Breast epithelium (tissue), 4 donors: ENCODE measurements around the gene LY6G6D. TPM values are rescaled to one million over a fixed set of nuclear protein-coding genes. Genes with fewer than 3 reads are reported as not detected.

Experiments
- DNase-seq, 2 donors: peaks; one replicate each; pipeline ENCODE4 v3.0.0-alpha.2; 2019; ENCODE audit warnings: low spot score in 2 of 2
- H3K27ac ChIP-seq, 2 donors: fragments of 200-600 bp; sonication (generic) in 1 of 2; one replicate each; pipeline ENCODE4 v1.5.1; 2016 to 2019; ENCODE audit warnings: mild to moderate bottlenecking in 1 of 2
- H3K27me3 ChIP-seq, 2 donors: fragments of 200-600 bp; sonication (generic) in 1 of 2; one replicate each; pipeline versions ENCODE4 v1.5.1 to v1.6.0; 2017 to 2019; ENCODE audit warnings: control low read depth in 1 of 2, mild to moderate bottlenecking in 1 of 2
- H3K36me3 ChIP-seq: fragments of 200-600 bp; one replicate; pipeline ENCODE4 v1.5.1; 2019
- H3K4me1 ChIP-seq, 2 donors: fragments of 200-600 bp; sonication (generic); one replicate each; pipeline ENCODE4 v1.5.1; 2016 to 2019; ENCODE audit warnings: control low read depth in 1 of 2
- H3K4me3 ChIP-seq, 3 donors: fragments of 200-600 bp; sonication (generic); 1 replicate in 2 of 3; 2 replicates in 1 of 3; pipeline ENCODE4 v1.5.1; 2016 to 2019; ENCODE audit warnings: mild to moderate bottlenecking in 3 of 3, moderate library complexity in 2 of 3
- H3K9me3 ChIP-seq, 2 donors: fragments of 200-600 bp; sonication (generic) in 1 of 2; one replicate each; pipeline ENCODE4 v1.5.1; 2016 to 2019; ENCODE audit warnings: control low read depth in 1 of 2
- CTCF ChIP-seq, 3 donors: fragments of 450-650 bp; IDR thresholded peaks; one replicate each; pipeline ENCODE4 v1.5.1; 2016 to 2017; ENCODE audit warnings: antibody characterized with exemption in 3 of 3, mild to moderate bottlenecking in 3 of 3, moderate library complexity in 3 of 3
- POLR2A ChIP-seq: fragments of 450-650 bp; IDR thresholded peaks from one replicate; pipeline ENCODE4 v1.6.1; 2016; ENCODE audit warnings: antibody characterized with exemption, mild to moderate bottlenecking, moderate library complexity
- POLR2AphosphoS5 ChIP-seq, 3 donors: sonication (generic); formaldehyde crosslinking; IDR thresholded peaks; one replicate each; pipeline ENCODE4 v1.6.1; 2017; ENCODE audit warnings: antibody characterized with exemption in 3 of 3
- intact Hi-C: fragments of 100-400 bp; cut with DNase I; formaldehyde crosslinking; loops from one replicate; pipeline ENCODE4 v1.15.1; 2023; ENCODE audit warnings: low total_unique reads
- total RNA-seq, 3 donors: library from RNA; depleted of rRNA; stranded (reverse); fragments of >200 nt; gene quantifications; one replicate each; pipeline ENCODE4 v1.1.0, GENCODE V29; 2016

The LY6G6D gene
- total RNA-seq, 3 donors from 2014 or later, result not detected

DNA sequence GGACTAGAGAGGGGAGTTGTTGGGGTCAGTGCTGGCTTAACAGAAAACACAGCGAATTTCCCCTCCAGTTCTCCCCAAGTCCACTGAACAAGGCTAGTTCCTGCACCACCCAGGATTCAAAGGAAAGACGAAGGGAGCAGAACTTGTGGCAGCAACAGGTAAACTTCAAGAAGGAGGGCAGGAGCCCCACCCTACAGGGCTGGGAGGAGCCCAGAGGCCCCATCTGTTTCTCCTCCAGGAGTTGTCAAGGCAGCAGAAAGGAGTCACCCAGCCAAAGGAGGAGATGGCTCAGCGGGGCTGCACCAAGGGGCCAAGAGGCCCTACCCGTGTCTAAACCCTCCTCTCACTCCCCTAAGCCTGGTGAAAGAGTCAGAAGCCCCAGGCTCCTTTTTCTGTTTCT, 49.0 kb downstream of the LY6G6D start:
- Histone ChIP-seq H3K36me3 (no peaks in the 10 kb centered on the region), H3K9me3 (no peaks in the 10 kb centered on the region), H3K4me3 (no peak overlapping the region), H3K27me3 (no peaks in the 10 kb centered on the region), H3K4me1 (no peaks in the 10 kb centered on the region), H3K27ac (no peak overlapping the region)
- no peak for DNase-seq
- no peak for TF ChIP-seq CTCF (IDR thresholded peaks at IDR 0.05)
- TF ChIP-seq POLR2A, result no peak
- no peak for TF ChIP-seq POLR2AphosphoS5 (IDR thresholded peaks at IDR 0.05)
- intact Hi-C loops, result loop anchor here (10.0 kb wide), 1 partner anchor 59 kb away; the partner anchor contains the start of genes ABHD16A and LY6G6F

DNA sequence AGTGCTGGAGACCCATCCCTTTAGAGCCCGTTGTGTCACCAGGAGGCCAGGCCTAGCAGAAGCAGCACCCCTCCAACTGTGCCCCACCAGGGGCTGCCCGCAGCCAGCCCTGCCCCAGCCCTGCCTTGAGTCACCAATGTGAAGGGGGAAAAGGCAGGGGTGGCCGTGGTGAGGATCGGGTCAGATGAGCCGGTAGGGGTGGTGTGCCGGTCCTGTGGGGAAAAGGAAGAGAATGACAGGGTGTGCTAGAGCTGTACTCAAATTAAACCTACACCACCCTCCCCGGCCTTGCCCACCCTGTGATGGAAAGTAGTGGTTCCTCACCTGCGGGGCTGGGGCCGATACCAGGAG, 50.4 kb downstream of the LY6G6D start:
- Histone ChIP-seq H3K36me3 (no peaks in the 10 kb centered on the region), H3K4me1 (no peaks in the 10 kb centered on the region), H3K9me3 (no peaks in the 10 kb centered on the region), H3K27ac (no peak overlapping the region), H3K4me3 (no peak overlapping the region), H3K27me3 (no peaks in the 10 kb centered on the region)
- TF ChIP-seq POLR2AphosphoS5 (IDR thresholded peaks at IDR 0.05), result no peak
- TF ChIP-seq POLR2A, result no peak
- no peak for TF ChIP-seq CTCF (IDR thresholded peaks at IDR 0.05)
- intact Hi-C loops, result loop anchor here (10.0 kb wide), 1 partner anchor 61 kb away; the partner anchor contains the start of genes ABHD16A and LY6G6F
- DNase-seq, result no peak

GRCh38 chr6:31765910-31766794, 51.0 kb downstream of the LY6G6D start:
- H3K4me1 ChIP-seq, result no peaks in the 10 kb centered on the region
- no peaks in the 10 kb centered on the region for H3K9me3 ChIP-seq
- H3K4me3 ChIP-seq, result peak overlapping the region in 2 of 3 donors; percentile 29 to 55
- intact Hi-C loops, result loop anchor here (10.0 kb wide), 1 partner anchor 61 kb away; the partner anchor contains the start of genes ABHD16A and LY6G6F
- H3K27me3 ChIP-seq, result no peaks in the 10 kb centered on the region
- TF ChIP-seq POLR2A, result no peak
- no peak for TF ChIP-seq POLR2AphosphoS5 (IDR thresholded peaks at IDR 0.05)
- no peak for TF ChIP-seq CTCF (IDR thresholded peaks at IDR 0.05)
- DNase-seq, result no peak
- no peaks in the 10 kb centered on the region for H3K36me3 ChIP-seq
- no peak overlapping the region for H3K27ac ChIP-seq

- Histone ChIP-seq H3K27ac (no peak overlapping the region), H3K36me3 (no peaks in the 10 kb centered on the region), H3K9me3 (no peaks in the 10 kb centered on the region), H3K4me1 (no peaks in the 10 kb centered on the region), H3K27me3 (no peaks in the 10 kb centered on the region), H3K4me3 (no peak overlapping the region)
- TF ChIP-seq CTCF (IDR thresholded peaks at IDR 0.05), result no peak
- no peak for TF ChIP-seq POLR2A
- no peak for TF ChIP-seq POLR2AphosphoS5 (IDR thresholded peaks at IDR 0.05)
- intact Hi-C loops, result loop anchor here (10.0 kb wide), 1 partner anchor 62 kb away; the partner anchor contains the start of genes ABHD16A and LY6G6F
- DNase-seq, result no peak
These were observed 52.0 kb downstream of the LY6G6D start for GRCh38 chr6:31767096-31767645.

Other genes with a start within 250 kb of the LY6G6D start
- gene MICB, start 217.2 kb upstream of the LY6G6D start, total RNA-seq, result 1 to 10 TPM; 2.9 to 4.6 (median 4.0) TPM
- not detected for gene MCCD1, start 186.4 kb upstream of the LY6G6D start, total RNA-seq
- 100 to 1,000 TPM; 315 to 336 (median 334) TPM for gene DDX39B, start 173.3 kb upstream of the LY6G6D start, total RNA-seq
- gene ATP6V1G2, start 168.7 kb upstream of the LY6G6D start, total RNA-seq, result 1 to 10 TPM in 2 of 3 donors, under 1 TPM in 1; 0.44 to 1.8 (median 1.6) TPM
- 10 to 100 TPM; 22.3 to 34.7 (median 26.5) TPM for gene NFKBIL1, start 167.7 kb upstream of the LY6G6D start, total RNA-seq
- gene LTA, start 143.1 kb upstream of the LY6G6D start, total RNA-seq, result under 1 TPM in 1 of 3 donors, not detected in 2; 0.29 TPM
- gene TNF, start 139.8 kb upstream of the LY6G6D start, total RNA-seq, result under 1 TPM in 2 of 3 donors, not detected in 1; 0.33 to 0.73 TPM
- gene LTB, start 132.9 kb upstream of the LY6G6D start, total RNA-seq, result 1 to 10 TPM in 1 of 3 donors, under 1 TPM in 1, not detected in 1; 0.96 to 1.0 TPM
- gene LST1, start 129.1 kb upstream of the LY6G6D start, total RNA-seq, result 10 to 100 TPM in 1 of 3 donors, 1 to 10 TPM in 2; 8.8 to 10.7 (median 9.8) TPM
- gene NCR3, start 122.3 kb upstream of the LY6G6D start, total RNA-seq, result not detected
- gene AIF1, start 100.1 kb upstream of the LY6G6D start, total RNA-seq, result 10 to 100 TPM; 26.9 to 54.1 (median 28.2) TPM
- 10 to 100 TPM; 42.7 to 57.2 (median 57.0) TPM for gene PRRC2A, start 94.6 kb upstream of the LY6G6D start, total RNA-seq
- 100 to 1,000 TPM; 154 to 170 (median 157) TPM for gene BAG6, start 62.7 kb upstream of the LY6G6D start, total RNA-seq
- 1 to 10 TPM; 1.3 to 4.8 (median 4.6) TPM for gene APOM, start 59.5 kb upstream of the LY6G6D start, total RNA-seq
- gene C6orf47, start 54.6 kb upstream of the LY6G6D start, total RNA-seq, result 10 to 100 TPM; 20.3 to 27.4 (median 24.8) TPM
- 10 to 100 TPM; 16.2 to 22.2 (median 20.0) TPM for gene GPANK1, start 50.4 kb upstream of the LY6G6D start, total RNA-seq
- 100 to 1,000 TPM; 135 to 180 (median 178) TPM for gene CSNK2B, start 49.3 kb upstream of the LY6G6D start, total RNA-seq
- gene LY6G5B, start 45.4 kb upstream of the LY6G6D start, total RNA-seq, result 10 to 100 TPM in 1 of 3 donors, 1 to 10 TPM in 2; 6.2 to 12.7 (median 8.5) TPM
- 1 to 10 TPM in 1 of 3 donors, under 1 TPM in 2; 0.33 to 1.9 (median 0.64) TPM for gene LY6G5C, start 34.3 kb upstream of the LY6G6D start, total RNA-seq
- 10 to 100 TPM; 42.6 to 62.6 (median 50.5) TPM for gene ABHD16A, start 12.0 kb upstream of the LY6G6D start, total RNA-seq
- not detected for gene LY6G6F, start 8.5 kb upstream of the LY6G6D start, total RNA-seq
- not detected for gene LY6G6C, start 6.4 kb downstream of the LY6G6D start, total RNA-seq
- under 1 TPM in 1 of 3 donors, not detected in 2; 0.16 TPM for gene MPIG6B, start 8.0 kb downstream of the LY6G6D start, total RNA-seq
- gene DDAH2, start 14.0 kb downstream of the LY6G6D start, total RNA-seq, result 100 to 1,000 TPM in 2 of 3 donors, 10 to 100 TPM in 1; 100.0 to 212 (median 115) TPM
- 100 to 1,000 TPM; 266 to 325 (median 318) TPM for gene CLIC1, start 21.2 kb downstream of the LY6G6D start, total RNA-seq
- 10 to 100 TPM in 1 of 3 donors, 1 to 10 TPM in 2; 7.9 to 13.4 (median 8.0) TPM for gene MSH5, start 24.7 kb downstream of the LY6G6D start, total RNA-seq
- 1 to 10 TPM in 2 of 3 donors, not detected in 1; 1.6 to 2.0 TPM for gene SAPCD1, start 47.3 kb downstream of the LY6G6D start, total RNA-seq
- gene VWA7, start 62.0 kb downstream of the LY6G6D start, total RNA-seq, result 1 to 10 TPM in 1 of 3 donors, under 1 TPM in 1, not detected in 1; under 0.01 to 1.6 TPM
- 10 to 100 TPM; 19.2 to 35.4 (median 26.2) TPM for gene VARS1, start 80.4 kb downstream of the LY6G6D start, total RNA-seq
- 10 to 100 TPM; 28.7 to 39.7 (median 32.6) TPM for gene LSM2, start 91.6 kb downstream of the LY6G6D start, total RNA-seq
- 1 to 10 TPM; 1.3 to 1.9 (median 1.6) TPM for gene HSPA1L, start 99.9 kb downstream of the LY6G6D start, total RNA-seq
- gene HSPA1A, start 100.2 kb downstream of the LY6G6D start, total RNA-seq, result 100 to 1,000 TPM; 136 to 459 (median 202) TPM
- 100 to 1,000 TPM; 113 to 376 (median 232) TPM for gene HSPA1B, start 112.4 kb downstream of the LY6G6D start, total RNA-seq
- gene NEU1, start 147.5 kb downstream of the LY6G6D start, total RNA-seq, result 10 to 100 TPM; 44.6 to 57.3 (median 48.9) TPM
- gene SLC44A4, start 163.6 kb downstream of the LY6G6D start, total RNA-seq, result 10 to 100 TPM in 2 of 3 donors, under 1 TPM in 1; 0.32 to 35.4 (median 10.5) TPM
- gene EHMT2, start 182.3 kb downstream of the LY6G6D start, total RNA-seq, result 10 to 100 TPM; 34.6 to 37.5 (median 37.0) TPM
- 1 to 10 TPM in 2 of 3 donors, under 1 TPM in 1; 0.64 to 3.3 (median 1.9) TPM for gene ZBTB12, start 186.7 kb downstream of the LY6G6D start, total RNA-seq
- 10 to 100 TPM; 10.2 to 54.2 (median 15.4) TPM for gene C2, start 212.4 kb downstream of the LY6G6D start, total RNA-seq
- gene CFB, start 230.7 kb downstream of the LY6G6D start, total RNA-seq, result 100 to 1,000 TPM in 2 of 3 donors, 10 to 100 TPM in 1; 36.3 to 177 (median 130) TPM
- 10 to 100 TPM; 77.3 to 92.7 (median 90.1) TPM for gene NELFE, start 243.6 kb downstream of the LY6G6D start, total RNA-seq
- gene SKIC2, start 243.8 kb downstream of the LY6G6D start, total RNA-seq, result 10 to 100 TPM; 30.7 to 46.5 (median 43.9) TPM